A549 (cell line): ENCODE measurements around the gene CACNA1C. TPM values are rescaled to one million over a fixed set of nuclear protein-coding genes. Genes with fewer than 3 reads are reported as not detected.

Experiments
- ATAC-seq, 2 experiments: fragments of 200-7000 bp in 1 of 2; fragments of >200 bp in 1 of 2; cut with Nextera tagmentation in 1 of 2; cut with Tn5 transposase in 1 of 2; 3 replicates each; pipeline versions ENCODE4 v1.8.0 to v1.9.1; 2018 to 2020; ENCODE audit warnings: mild to moderate bottlenecking in 1 of 2, moderate library complexity in 1 of 2
- CTCF ChIA-PET: fragments of 300-600 bp; sonication (Branson Sonifier 250); formaldehyde crosslinking; extraction: SDS; loops from one replicate; lab custom pipeline; 2021; ENCODE audit warnings: antibody characterized with exemption, inconsistent platforms; lab: Yijun Ruan, JAX
- POLR2A ChIA-PET: fragments of 350-600 bp; formaldehyde crosslinking; extraction: SDS; loops from one replicate; lab custom pipeline; 2021; ENCODE audit warnings: antibody characterized with exemption, inconsistent platforms; lab: Yijun Ruan, JAX
- DNase-seq, 2 experiments: peaks; one replicate each; pipeline versions ENCODE4 v3.0.0 to v3.0.0-alpha.2; 2011 to 2016; ENCODE audit warnings: low read depth in 1 of 2, low spot score in 1 of 2
- FAIRE-seq: peaks from 2 replicates; lab custom pipeline; 2011; peaks lifted over from hg19 to GRCh38; lab: Jason Lieb, UNC
- H3K27ac ChIP-seq, 2 experiments: fragments of >200 bp; sonication (Bioruptor Twin); formaldehyde crosslinking; 3 replicates each; pipeline ENCODE4 v1.5.1; 2016 to 2017
- H3K4me1 ChIP-seq: fragments of >200 bp; sonication (Bioruptor Twin); formaldehyde crosslinking; 3 replicates; pipeline ENCODE4 v1.6.1; 2016
- H3K4me2 ChIP-seq: fragments of >200 bp; sonication (Bioruptor Twin); formaldehyde crosslinking; 3 replicates; pipeline ENCODE4 v1.6.1; 2016
- H3K4me3 ChIP-seq: fragments of >200 bp; sonication (Bioruptor Twin); formaldehyde crosslinking; 3 replicates; pipeline ENCODE4 v1.5.1; 2016
- H3K9me3 ChIP-seq: fragments of >200 bp; sonication (Bioruptor Twin); formaldehyde crosslinking; 3 replicates; pipeline ENCODE4 v1.6.1; 2016
- BHLHE40 ChIP-seq: IDR thresholded peaks from 2 replicates; pipeline ENCODE4 v1.6.1; 2012; ENCODE audit warnings: low read depth, low read length, inconsistent platforms
- CEBPB ChIP-seq, 2 experiments: fragments of >200 bp in 1 of 2; sonication (Bioruptor Twin) in 1 of 2; formaldehyde crosslinking in 1 of 2; IDR thresholded peaks; 2 replicates each; pipeline ENCODE4 v1.6.1; 2012 to 2016
- CHD4 ChIP-seq: fragments of 200-600 bp; sonication (generic); IDR thresholded peaks from 2 replicates; pipeline ENCODE4 v1.6.1; 2016; ENCODE audit warnings: antibody characterized with exemption, mild to moderate bottlenecking, borderline replicate concordance
- CTCF ChIP-seq: fragments of >200 bp; sonication (Bioruptor Twin); formaldehyde crosslinking; IDR thresholded peaks from 3 replicates; pipeline ENCODE4 v1.5.1; 2016
- EHF ChIP-seq: fragments of 250-450 bp; sonication (Bioruptor Pico); IDR thresholded peaks from 2 replicates; pipeline ENCODE4 v1.5.0; 2020; ENCODE audit warnings: mild to moderate bottlenecking
- EP300 ChIP-seq, 2 experiments: fragments of >200 bp; sonication (Bioruptor Twin); formaldehyde crosslinking; IDR thresholded peaks; 2 replicates in 1 of 2; 3 replicates in 1 of 2; pipeline ENCODE4 v1.6.1; 2016 to 2017
- ESRRA ChIP-seq: fragments of 150-350 bp; IDR thresholded peaks from 2 replicates; pipeline ENCODE4 v1.6.1; 2014; ENCODE audit warnings: mild to moderate bottlenecking, low read length, borderline replicate concordance
- FOSB ChIP-seq: fragments of 250-450 bp; sonication (Bioruptor Pico); IDR thresholded peaks from 2 replicates; pipeline ENCODE4 v1.5.0; 2020; ENCODE audit warnings: mild to moderate bottlenecking, moderate library complexity
- HEYL ChIP-seq: fragments of 250-450 bp; sonication (Bioruptor Pico); IDR thresholded peaks from 2 replicates; pipeline ENCODE4 v1.8.0; 2021; ENCODE audit warnings: mild to moderate bottlenecking, moderate library complexity
- HOXA7 ChIP-seq: fragments of 250-450 bp; sonication (Bioruptor Pico); IDR thresholded peaks from 2 replicates; pipeline ENCODE4 v1.5.0; 2020; ENCODE audit warnings: mild to moderate bottlenecking, moderate library complexity
- HOXB5 ChIP-seq: fragments of 250-450 bp; sonication (Bioruptor Pico); IDR thresholded peaks from 2 replicates; pipeline ENCODE4 v1.5.0; 2020; ENCODE audit warnings: mild to moderate bottlenecking, moderate library complexity
- KDM5A ChIP-seq: fragments of 200-600 bp; sonication (generic); IDR thresholded peaks from 2 replicates; pipeline ENCODE4 v1.6.1; 2016; ENCODE audit warnings: antibody characterized with exemption, mild to moderate bottlenecking
- MAFK ChIP-seq: fragments of 450-650 bp; IDR thresholded peaks from 2 replicates; pipeline ENCODE4 v1.6.1; 2014; ENCODE audit not compliant: partially characterized antibody
- MYC ChIP-seq: IDR thresholded peaks from 2 replicates; pipeline ENCODE4 v1.6.1; 2012; ENCODE audit warnings: mild to moderate bottlenecking, inconsistent platforms, low read length, improper control_type of control experiment, borderline replicate concordance
- NPAS2 ChIP-seq: fragments of 250-450 bp; sonication (Bioruptor Pico); IDR thresholded peaks from 2 replicates; pipeline ENCODE4 v1.8.0; 2022; ENCODE audit warnings: mild to moderate bottlenecking, moderate library complexity, borderline replicate concordance
- POLR2AphosphoS2 ChIP-seq: conservative IDR thresholded peaks from 2 replicates; pipeline ENCODE4 v1.6.1; 2012; ENCODE audit warnings: low read length, improper control_type of control experiment, inconsistent platforms
- RAD21 ChIP-seq, 2 experiments: fragments of >200 bp in 1 of 2; sonication (Bioruptor Twin) in 1 of 2; formaldehyde crosslinking in 1 of 2; IDR thresholded peaks in 1 of 2; conservative IDR thresholded peaks in 1 of 2; 2 replicates in 1 of 2; 3 replicates in 1 of 2; pipeline ENCODE4 v1.6.1; 2012 to 2018; ENCODE audit warnings: inconsistent platforms in 1 of 2
- SREBF2 ChIP-seq: fragments of 450-650 bp; IDR thresholded peaks from 2 replicates; pipeline ENCODE4 v1.6.1; 2014; ENCODE audit warnings: mild to moderate bottlenecking, moderate library complexity
- TFCP2L1 ChIP-seq: fragments of 250-450 bp; sonication (Bioruptor Pico); IDR thresholded peaks from 2 replicates; pipeline ENCODE4 v1.5.0; 2021; ENCODE audit warnings: mild to moderate bottlenecking
- TP53 ChIP-seq: fragments of 250-450 bp; sonication (Bioruptor Pico); IDR thresholded peaks from 2 replicates; pipeline ENCODE4 v1.5.0; 2021; ENCODE audit warnings: mild to moderate bottlenecking, moderate library complexity
- USF2 ChIP-seq: fragments of 450-650 bp; IDR thresholded peaks from 2 replicates; pipeline ENCODE4 v1.6.1; 2014; ENCODE audit warnings: antibody characterized with exemption
- ZC3H11A ChIP-seq: fragments of 450-650 bp; IDR thresholded peaks from 2 replicates; pipeline ENCODE4 v1.6.1; 2014; ENCODE audit warnings: antibody characterized with exemption, mild to moderate bottlenecking
- ZFP36 ChIP-seq: fragments of 450-650 bp; IDR thresholded peaks from 2 replicates; pipeline ENCODE4 v1.6.1; 2014; ENCODE audit warnings: borderline replicate concordance; ENCODE audit not compliant: partially characterized antibody
- ZNF302 ChIP-seq: fragments of 250-450 bp; sonication (Bioruptor Pico); IDR thresholded peaks from 2 replicates; pipeline ENCODE4 v1.9.0; 2021; ENCODE audit warnings: inconsistent platforms, mild to moderate bottlenecking, moderate library complexity
- WGBS: methylation state at CpG from one replicate; pipeline ENCODE4 v1.1.6; 2017; ENCODE audit errors: missing lambda C conversion rate; 5-methylcytosine and 5-hydroxymethylcytosine counted together
- polyA plus RNA-seq, 4 experiments: library from polyadenylated mRNA; depleted of rRNA in 3 of 4; stranded (reverse); fragments of >200 nt; fragmentation: RNase III in 1 of 4; extraction: RNeasy Plus Mini Kit Qiagen cat#74134 plus additional on column Dnase treatment in 1 of 4; gene quantifications; 2 replicates in 3 of 4; 3 replicates in 1 of 4; pipeline ENCODE4 v1.2.3, GENCODE V29; 2011 to 2017

The CACNA1C gene
- polyA plus RNA-seq, 2 of the 4 experiments (the other 2 are of a cell fraction) = not detected

- H3K4me2 ChIP-seq = no peak overlapping the region
- ChIA-PET CTCF (interaction anchor here (0.6 kb wide), 1 partner anchor 464 kb away, joined by 3 read pairs; no protein-coding TSS in a partner anchor), POLR2A (no interaction called here)
- FAIRE-seq = no peak
- no peak overlapping the region for H3K4me3 ChIP-seq
- no peak for DNase-seq
- H3K4me1 ChIP-seq = no peaks in the 10 kb centered on the region
- no peaks in the 10 kb centered on the region for H3K9me3 ChIP-seq
- no peak overlapping the region for H3K27ac ChIP-seq
- TF ChIP-seq BHLHE40 (no peak), ZC3H11A (no peak), TFCP2L1 (no peak), HEYL (CRISPR knock-in tag) (no peak), NPAS2 (no peak), FOSB (CRISPR knock-in tag) (no peak), ESRRA (no peak), MAFK (no peak), POLR2AphosphoS2 (no peak)
- WGBS = 33% methylated on average over 8 of the region's 8 CpGs
- no peak for ATAC-seq
Measured at GRCh38 chr12:2325519-2325918, 272.7 kb downstream of the CACNA1C start.

- Histone ChIP-seq H3K4me3 (no peak overlapping the region), H3K9me3 (no peaks in the 10 kb centered on the region)
- POLR2A ChIA-PET = no interaction called here
- FAIRE-seq (no peak), ATAC-seq (no peak)
- TF ChIP-seq HOXA7 (CRISPR knock-in tag) (no peak), ZNF302 (CRISPR knock-in tag) (no peak), HOXB5 (CRISPR knock-in tag) (no peak), CHD4 (no peak), ZFP36 (no peak), MAFK (no peak), CEBPB (IDR thresholded peaks at IDR 0.05) (no peak), EP300 (IDR thresholded peaks at IDR 0.05) (no peak), MYC (no peak), EHF (no peak), TP53 (no peak)
- TF ChIP-seq, all 56 proteins: peak for 0
- CTCF ChIA-PET = interaction anchor here (0.9 kb wide), 1 partner anchor 31 kb away, joined by 4 read pairs; no protein-coding TSS in a partner anchor
- 18% methylated on average over 5 of the region's 5 CpGs for WGBS
- DNase-seq = no peak
- Histone ChIP-seq H3K27ac (no peak overlapping the region), H3K4me2 (no peak overlapping the region), H3K4me1 (no peaks in the 10 kb centered on the region)
Measured at GRCh38 chr12:2326470-2326869, 273.7 kb downstream of the CACNA1C start.

- Histone ChIP-seq H3K27ac (no peak overlapping the region), H3K9me3 (no peaks in the 10 kb centered on the region), H3K4me3 (no peak overlapping the region), H3K4me2 (no peak overlapping the region), H3K4me1 (no peaks in the 10 kb centered on the region)
- FAIRE-seq (no peak), DNase-seq (no peak), ATAC-seq (no peak)
- ChIA-PET CTCF (no interaction called here), POLR2A (no interaction called here)
- TF ChIP-seq HOXB5 (CRISPR knock-in tag) = no peak
- no peak for TF ChIP-seq USF2
- no peak for TF ChIP-seq SREBF2
- no peak for TF ChIP-seq CTCF
- no peak for TF ChIP-seq RAD21 (conservative IDR thresholded peaks at IDR 0.05 in 1 of 2, IDR thresholded peaks at IDR 0.05 in 1 of 2)
- TF ChIP-seq HOXA7 (CRISPR knock-in tag) = no peak
- TF ChIP-seq FOSB (CRISPR knock-in tag) = no peak
- TF ChIP-seq KDM5A = no peak
- WGBS = 35% methylated on average over 3 of the region's 3 CpGs
Measured at GRCh38 chr12:2328661-2329060, 275.9 kb downstream of the CACNA1C start.
